GM19099 (cell line): ENCODE results near the gene MAGEA1.

Experiments
- POLR2A ChIP-seq: IDR thresholded peaks from 3 replicates; pipeline ENCODE4 v1.6.1; 2011; ENCODE audit warnings: low read depth; ENCODE audit not compliant: insufficient read length; ENCODE audit errors: extremely low read depth

Gene MAGEA1

GRCh38 chrX:153179131-153179530, at the start of gene MAGEA1:
Gene MAGEA1 (plus strand): TSS chrX:153179284. CDS start chrX:153182390, 3,106 bp downstream.
- no peak for TF ChIP-seq POLR2A

- no peak for TF ChIP-seq POLR2A
These were observed 25.6 kb upstream of the MAGEA1 start for GRCh38 chrX:153153516-153153915.

DNA sequence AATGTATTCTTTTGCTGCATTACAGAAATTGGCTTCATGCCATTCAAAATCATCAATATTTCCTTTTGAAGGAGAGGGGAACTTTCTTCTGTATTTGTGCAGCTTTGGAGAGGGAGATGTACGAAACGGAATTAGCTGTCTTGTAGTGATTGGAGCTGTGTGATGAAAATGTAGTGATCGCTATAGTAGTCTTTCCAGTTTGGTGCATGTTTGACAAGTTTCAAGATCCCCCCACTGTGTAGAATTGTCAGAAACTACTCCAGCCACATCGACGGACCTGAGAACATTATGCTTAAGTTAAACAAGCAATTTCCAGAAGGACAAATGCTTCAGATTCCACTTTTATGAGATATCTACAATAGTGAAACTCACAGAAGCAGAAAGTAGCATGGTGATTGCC, 21.6 kb upstream of the MAGEA1 start:
- TF ChIP-seq POLR2A, result no peak

GRCh38 chrX:153158319-153158718, 20.8 kb upstream of the MAGEA1 start:
- TF ChIP-seq POLR2A, result no peak

DNA sequence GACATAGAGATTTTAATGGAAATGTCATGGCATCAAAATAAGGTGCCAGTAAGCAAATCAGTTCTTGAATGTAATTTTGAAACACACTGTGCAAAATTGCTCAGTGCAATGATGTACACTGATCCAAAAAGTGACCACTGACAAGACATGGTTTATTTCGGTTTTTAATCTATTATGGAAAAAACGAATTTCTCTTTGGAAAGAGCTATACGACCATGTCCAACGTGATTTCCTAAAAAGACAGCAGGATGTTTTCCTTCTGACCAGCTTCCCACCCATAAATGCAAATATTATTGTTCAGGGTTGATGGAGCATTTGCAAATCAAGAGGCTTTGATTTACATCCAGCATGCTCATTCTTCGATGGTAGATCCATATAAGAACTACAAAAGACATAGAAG, 17.1 kb upstream of the MAGEA1 start:
- no peak for TF ChIP-seq POLR2A

DNA sequence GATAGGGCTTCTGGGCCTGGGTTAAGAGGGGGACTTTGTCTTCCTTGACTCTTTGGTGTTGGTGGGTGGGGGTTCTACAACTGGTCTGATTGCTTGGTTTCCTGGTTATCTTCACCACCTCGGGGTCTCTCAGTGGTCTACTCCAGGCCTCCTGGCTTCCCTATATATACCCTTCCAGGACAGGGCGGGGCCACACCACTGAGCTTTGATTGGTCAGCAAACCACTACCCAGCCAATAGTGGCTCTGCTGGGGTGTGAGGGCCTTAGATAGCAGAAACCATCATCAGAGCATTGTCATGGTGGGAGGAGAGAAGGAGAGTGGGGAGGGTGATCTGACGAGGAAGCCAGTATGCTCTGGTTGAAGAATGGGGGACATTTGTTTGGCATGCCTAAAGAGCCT, 14.4 kb upstream of the MAGEA1 start:
- no peak for TF ChIP-seq POLR2A

- TF ChIP-seq POLR2A, result no peak
These were observed 2.7 kb downstream of the MAGEA1 start for GRCh38 chrX:153181822-153182221.

GRCh38 chrX:153184787-153185186, 5.7 kb downstream of the MAGEA1 start:
- no peak for TF ChIP-seq POLR2A

GRCh38 chrX:153190381-153190780, 11.3 kb downstream of the MAGEA1 start:
- no peak for TF ChIP-seq POLR2A

DNA sequence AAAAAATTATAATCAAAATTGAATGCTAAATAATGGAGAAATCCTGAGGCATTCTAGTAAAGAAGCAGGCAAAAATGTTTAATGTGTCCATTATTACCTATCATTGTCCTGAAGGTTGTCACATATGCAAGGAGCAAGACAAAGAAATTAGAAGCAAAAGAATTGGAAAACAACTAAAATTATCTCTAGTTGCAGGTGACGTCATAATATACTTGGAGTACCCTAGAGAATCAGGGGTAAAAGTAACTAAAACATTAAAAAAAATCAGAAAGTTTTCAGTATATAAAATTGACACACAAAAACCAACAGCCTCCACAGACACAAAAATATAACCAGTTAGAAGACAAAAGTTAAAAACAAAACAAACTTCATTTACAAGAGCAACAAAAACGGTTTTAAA, 21.4 kb downstream of the MAGEA1 start:
- no peak for TF ChIP-seq POLR2A

DNA sequence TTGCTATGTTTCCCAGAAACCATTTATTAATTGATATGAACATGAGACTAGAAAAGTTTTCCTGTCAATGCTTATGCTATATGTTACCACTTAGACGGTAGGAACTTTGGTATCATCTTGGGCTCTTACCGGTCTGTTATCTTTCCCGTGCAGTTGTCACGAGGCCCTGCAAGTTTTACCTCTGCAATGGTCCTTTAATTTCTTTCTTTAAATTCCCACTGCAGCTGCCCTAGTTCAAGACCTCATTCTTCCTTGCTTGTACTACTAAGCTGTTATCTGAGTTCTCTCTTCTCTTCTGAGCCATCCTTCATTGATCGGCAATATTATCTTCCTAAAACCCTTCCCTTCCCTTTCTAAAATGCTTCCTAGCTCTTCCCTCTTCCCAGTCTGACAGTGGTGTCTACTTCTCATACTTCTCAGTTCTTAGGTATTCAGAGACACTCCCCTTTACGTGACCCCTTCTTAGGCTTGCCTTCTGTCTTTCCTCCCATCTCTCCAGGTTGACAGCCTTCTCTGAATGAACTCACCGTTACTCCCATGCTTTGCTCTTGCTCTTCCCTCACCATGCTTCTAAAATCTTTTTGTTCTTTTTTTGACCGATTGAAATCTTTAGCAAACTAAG, 27.5 kb downstream of the MAGEA1 start:
- TF ChIP-seq POLR2A, result no peak

GRCh38 chrX:153209347-153209746, 30.3 kb downstream of the MAGEA1 start:
- TF ChIP-seq POLR2A, result no peak

DNA sequence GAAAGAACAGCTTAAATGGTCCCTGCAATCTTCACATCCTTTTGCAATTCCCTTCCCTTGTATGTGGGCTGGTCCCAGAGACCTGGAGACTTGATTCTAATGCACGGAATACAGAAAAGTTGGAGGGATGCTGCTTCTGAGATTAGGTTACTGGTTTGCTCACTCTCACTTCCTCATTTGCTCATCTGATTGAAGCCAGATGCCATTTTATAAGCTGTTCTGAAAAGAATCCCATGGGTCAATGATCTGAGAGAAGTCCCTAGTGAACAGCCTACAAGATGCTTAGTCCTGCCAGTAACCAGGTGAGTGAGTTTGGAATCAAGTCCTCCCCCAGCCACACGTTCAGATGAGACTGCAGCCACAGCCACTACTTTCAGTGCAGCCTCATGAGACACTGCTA, 35.9 kb downstream of the MAGEA1 start:
- no peak for TF ChIP-seq POLR2A

- no peak for TF ChIP-seq POLR2A
These were observed 37.8 kb downstream of the MAGEA1 start for GRCh38 chrX:153216926-153217325.

DNA sequence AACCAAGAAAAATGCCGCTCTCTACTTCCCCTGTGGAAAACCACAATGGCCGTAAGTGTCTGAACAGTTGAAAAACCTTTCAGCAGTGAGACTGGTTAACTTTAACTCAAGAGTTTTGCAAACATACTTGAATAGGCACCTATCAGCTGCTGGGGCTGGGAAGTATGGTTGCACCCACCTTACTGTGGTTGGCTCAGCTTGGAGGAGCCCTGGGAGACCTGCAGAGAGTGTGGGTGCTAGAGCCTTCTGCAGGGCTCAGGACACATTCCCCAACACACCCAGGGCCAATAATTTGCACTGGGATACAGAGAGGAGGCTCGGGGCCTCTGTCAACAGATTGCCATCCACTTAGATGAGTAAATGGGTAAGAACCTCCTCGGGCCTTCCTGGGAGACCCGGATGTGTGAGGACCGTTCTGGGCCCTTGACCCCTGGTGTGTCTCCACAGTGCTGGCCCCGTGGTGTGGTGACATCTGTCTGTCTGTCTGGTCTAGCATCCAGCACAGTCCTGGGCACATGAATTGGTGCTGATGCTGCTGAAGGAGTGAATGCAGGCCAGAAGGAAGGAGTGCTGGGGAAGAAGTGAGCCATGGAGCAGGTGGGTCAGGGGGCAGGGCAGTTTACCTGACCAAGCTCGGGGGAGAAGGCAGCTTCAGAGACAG, 46.5 kb downstream of the MAGEA1 start:
- no peak for TF ChIP-seq POLR2A

- TF ChIP-seq POLR2A, result no peak
These were observed 47.5 kb downstream of the MAGEA1 start for GRCh38 chrX:153226344-153227185.
